GM10248 (cell line): ENCODE measurements around the gene PPP1R13B.

Source experiments
- CTCF ChIA-PET: fragments of 300-600 bp; sonication (Branson Sonifier 250); formaldehyde crosslinking; extraction: SDS; loops from one replicate; lab custom pipeline; 2021; ENCODE audit warnings: antibody characterized with exemption; lab: Yijun Ruan, JAX
- POLR2A ChIA-PET: fragments of 350-650 bp; sonication (Branson Sonifier 250); formaldehyde crosslinking; extraction: SDS; loops from one replicate; lab custom pipeline; 2020; ENCODE audit warnings: antibody characterized with exemption; lab: Yijun Ruan, JAX
- DNase-seq: peaks from one replicate; pipeline ENCODE4 v3.0.0; 2012; ENCODE audit errors: extremely low spot score
- CTCF ChIP-seq: IDR thresholded peaks from 2 replicates; pipeline ENCODE4 v1.5.1; 2012; ENCODE audit warnings: mild to moderate bottlenecking, low read depth; ENCODE audit errors: extremely low read depth, missing control alignments, control extremely low read depth

PPP1R13B gene

GRCh38 chr14:103729496-103730448, 117.6 kb downstream of the PPP1R13B start:
- DNase-seq, result no peak
- CTCF ChIA-PET, result no interaction called here
- no peak for TF ChIP-seq CTCF
- POLR2A ChIA-PET, result no interaction called here

GRCh38 chr14:103728721-103729120, 118.7 kb downstream of the PPP1R13B start:
- ChIA-PET POLR2A (no interaction called here), CTCF (no interaction called here)
- no peak for DNase-seq
- TF ChIP-seq CTCF, result no peak

GRCh38 chr14:103728141-103728540, 119.2 kb downstream of the PPP1R13B start:
- ChIA-PET POLR2A (no interaction called here), CTCF (no interaction called here)
- no peak for DNase-seq
- no peak for TF ChIP-seq CTCF

GRCh38 chr14:103727313-103727980, 119.9 kb downstream of the PPP1R13B start:
- CTCF ChIA-PET, result no interaction called here
- DNase-seq, result no peak
- no peak for TF ChIP-seq CTCF
- POLR2A ChIA-PET, result no interaction called here

GRCh38 chr14:103726474-103726873, 120.9 kb downstream of the PPP1R13B start:
- DNase-seq, result no peak
- ChIA-PET CTCF (no interaction called here), POLR2A (interaction anchor here (0.6 kb wide), 1 partner anchor 380 kb away, joined by 4 read pairs; no protein-coding TSS in a partner anchor)
- TF ChIP-seq CTCF, result no peak

GRCh38 chr14:103725739-103726395, 121.5 kb downstream of the PPP1R13B start:
- POLR2A ChIA-PET, result no interaction called here
- no peak for DNase-seq

More at GRCh38 chr14:103725739-103726395, 121.5 kb downstream of the PPP1R13B start:
- TF ChIP-seq CTCF, result no peak
- CTCF ChIA-PET, result interaction anchor here (1.3 kb wide), 1 partner anchor 16 kb away, joined by 3 read pairs; no protein-coding TSS in a partner anchor
